GM19328 (cell line): Measurements from ENCODE around the gene DPF1.
A peak's percentile ranks its signal among the peaks of the same experiment; 100 is the strongest.
"Not testable (repeated sequence)": the region's sequence is repeated elsewhere in the genome, so short reads cannot be mapped to it uniquely, and the experiment has no call there.

Experiments used
- ATAC-seq: cut with Tn5 transposase; IDR thresholded peaks from one replicate; pipeline ENCODE4 v1.9.1; 2021; ENCODE audit warnings: mild to moderate bottlenecking, moderate library complexity; ENCODE audit not compliant: unreplicated experiment

The DPF1 gene

DNA sequence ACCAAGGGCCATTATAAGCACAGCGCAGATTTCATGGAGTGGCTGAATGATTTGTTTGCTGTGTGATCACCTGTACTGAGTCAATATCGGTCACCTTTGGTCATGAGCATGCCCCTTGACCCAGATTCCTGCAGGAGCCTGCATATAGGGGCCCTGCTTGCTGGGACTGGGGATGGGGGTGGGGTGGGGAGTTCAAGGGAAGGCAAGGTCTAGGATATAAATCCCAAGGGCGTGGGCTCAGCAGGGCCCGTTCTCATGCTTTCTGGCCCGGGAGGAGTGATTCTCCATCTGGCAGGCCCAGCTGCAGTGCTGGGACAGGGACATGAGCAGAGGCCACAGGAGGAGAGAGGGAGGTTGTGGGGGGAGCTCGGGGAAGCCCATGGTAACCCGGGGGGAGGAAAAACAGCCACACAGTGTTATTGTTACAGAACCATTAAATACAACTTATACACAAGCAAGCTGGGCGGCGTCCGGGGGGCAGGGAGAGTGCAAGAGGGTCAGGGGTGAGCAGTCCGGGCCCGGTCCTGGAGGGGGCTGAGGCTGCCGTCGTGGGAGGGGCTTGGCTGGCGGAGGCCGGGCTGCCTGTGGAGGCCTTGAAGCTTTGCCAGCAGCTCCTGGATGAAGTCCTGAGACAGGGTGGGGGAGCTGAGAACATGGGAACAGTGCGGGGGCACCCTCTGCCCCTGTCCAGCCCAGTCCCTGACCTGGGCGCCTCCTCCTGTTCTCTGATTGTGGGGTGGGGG is 27.0 kb upstream of the DPF1 start:
- no peak for ATAC-seq

DNA sequence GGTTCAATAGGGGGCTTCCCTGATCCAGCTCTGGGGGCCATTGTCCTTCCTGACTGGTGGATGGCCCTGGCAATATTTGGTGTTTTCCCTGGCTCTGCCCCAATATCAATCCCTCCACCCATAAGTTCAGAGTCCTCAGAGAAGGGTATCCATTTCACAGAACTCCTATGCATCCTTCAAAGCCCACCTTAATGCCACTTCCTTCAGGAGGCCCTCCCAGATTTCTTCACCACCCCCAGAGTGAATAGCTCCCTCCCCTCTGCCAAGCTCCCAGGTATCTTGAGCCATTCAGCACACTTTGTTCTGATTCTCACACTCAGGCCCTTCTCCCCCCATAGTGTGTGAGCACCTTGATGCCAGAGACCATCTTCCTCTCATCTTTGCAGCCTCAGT is 26.4 kb upstream of the DPF1 start:
- no peak for ATAC-seq

DNA sequence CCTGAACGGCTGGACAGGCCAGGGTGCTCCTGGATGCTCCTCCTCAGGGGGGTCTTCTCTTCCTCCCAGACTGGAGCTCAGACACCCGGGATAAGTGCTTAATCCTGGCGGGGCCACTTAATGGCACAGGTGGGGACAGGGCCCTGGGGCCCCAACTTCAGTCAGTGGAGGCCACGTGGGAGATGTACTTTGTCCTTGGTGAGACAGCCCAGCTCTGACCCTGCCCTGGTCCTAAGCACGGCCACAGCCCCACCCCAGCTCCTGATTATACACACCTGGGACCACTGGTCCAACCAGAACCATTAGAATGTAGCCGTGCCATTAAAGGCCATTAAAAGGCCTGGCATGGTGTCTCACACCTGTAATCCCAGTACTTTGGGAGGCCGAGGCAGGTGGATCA is 24.4 kb upstream of the DPF1 start:
- no peak for ATAC-seq

DNA sequence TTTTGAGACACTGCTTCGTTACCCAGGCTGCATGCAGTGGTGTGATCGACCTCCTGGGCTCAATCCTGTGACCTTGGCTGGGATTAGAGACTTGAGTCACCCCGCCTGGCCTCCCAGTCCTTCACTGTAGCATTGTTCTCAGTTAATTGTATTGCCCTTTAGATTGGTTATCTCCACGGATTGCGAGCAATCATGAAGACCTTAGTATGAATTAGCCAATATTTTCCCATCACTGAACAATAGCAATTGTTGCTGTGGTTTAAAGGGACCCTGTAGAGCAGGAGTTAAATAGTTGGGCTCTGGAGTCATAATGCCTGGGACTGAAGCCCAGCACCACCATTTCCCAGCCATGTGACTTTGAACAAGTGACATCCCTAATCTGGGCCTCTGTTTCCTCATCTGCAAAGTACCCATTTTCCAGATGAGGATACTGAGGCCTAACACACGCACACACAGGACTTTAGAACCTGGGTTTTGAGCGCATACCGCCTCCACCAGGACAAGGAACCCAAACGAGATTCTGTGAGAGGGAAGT is 23.8 kb upstream of the DPF1 start:
- ATAC-seq, result no peak

DNA sequence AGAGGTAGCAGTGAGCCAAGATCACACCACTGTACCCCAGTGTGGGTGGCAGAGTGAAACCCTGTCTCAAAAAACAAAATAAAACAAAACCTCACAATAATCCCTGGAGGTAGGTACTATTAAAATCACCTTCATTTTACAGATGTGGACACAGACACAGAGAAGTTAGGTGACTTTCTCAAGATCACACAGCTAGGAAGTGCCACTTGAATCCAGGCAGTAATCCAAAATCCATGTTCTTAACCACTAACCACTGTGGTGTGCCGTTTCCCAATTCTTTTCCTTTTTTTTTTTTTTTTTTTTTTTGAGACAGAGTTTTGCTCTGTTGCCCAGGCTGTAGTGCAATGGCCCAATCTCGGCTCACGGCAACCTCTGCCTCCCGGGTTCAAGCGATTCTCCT is 23.1 kb upstream of the DPF1 start:
- no peak for ATAC-seq

DNA sequence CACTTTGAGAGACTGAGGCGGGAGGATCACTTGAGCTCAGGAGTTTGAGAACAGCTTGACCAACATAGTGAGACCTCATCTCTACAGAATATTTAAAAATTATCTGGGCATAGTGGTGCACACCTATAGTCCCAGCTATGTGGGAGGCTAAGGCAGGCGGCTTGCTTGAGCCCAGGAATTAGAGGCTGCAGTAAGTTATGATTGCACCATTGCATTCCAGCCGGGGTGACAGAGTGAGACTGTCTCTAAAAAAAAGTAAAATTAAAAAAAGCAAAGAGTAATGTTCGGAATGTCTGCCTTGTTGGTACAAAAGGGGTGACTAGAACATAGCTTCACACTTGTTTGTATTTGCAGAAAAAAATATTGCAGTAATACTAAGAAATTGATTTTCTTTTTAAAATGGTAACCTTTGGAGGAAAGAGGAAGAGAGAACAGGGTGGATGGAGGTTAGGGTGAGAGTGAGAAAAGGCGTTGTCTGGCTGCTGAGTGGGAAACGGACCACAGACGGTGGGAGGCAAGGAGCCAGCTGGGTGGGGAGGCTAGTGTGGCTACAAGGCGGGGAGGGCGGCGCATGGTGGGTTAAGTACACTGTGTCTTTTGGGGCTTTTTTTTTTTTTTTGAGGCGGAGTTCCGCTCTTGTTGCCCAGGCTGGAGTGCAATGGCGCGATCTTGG is 21.9 kb upstream of the DPF1 start:
- no peak for ATAC-seq

DNA sequence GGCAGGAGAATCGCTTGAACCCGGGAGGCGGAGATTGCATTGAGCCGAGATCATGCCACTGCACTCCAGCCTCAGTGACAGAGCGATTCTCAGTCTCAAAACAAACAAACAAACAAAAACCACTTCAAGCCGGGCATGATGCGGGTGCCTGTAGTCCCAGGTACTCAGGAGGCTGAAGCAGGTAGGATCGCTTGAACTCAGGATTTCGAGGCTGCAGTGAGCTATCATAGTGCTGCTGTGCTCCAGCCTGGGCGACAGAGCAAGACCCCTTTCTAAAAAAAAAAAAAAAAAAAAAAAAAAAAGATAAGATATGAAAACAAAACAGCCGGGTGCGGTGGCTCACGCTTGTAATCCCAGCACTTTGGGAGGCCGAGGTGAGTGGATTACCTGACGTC is 19.3 kb upstream of the DPF1 start:
- no peak for ATAC-seq

DNA sequence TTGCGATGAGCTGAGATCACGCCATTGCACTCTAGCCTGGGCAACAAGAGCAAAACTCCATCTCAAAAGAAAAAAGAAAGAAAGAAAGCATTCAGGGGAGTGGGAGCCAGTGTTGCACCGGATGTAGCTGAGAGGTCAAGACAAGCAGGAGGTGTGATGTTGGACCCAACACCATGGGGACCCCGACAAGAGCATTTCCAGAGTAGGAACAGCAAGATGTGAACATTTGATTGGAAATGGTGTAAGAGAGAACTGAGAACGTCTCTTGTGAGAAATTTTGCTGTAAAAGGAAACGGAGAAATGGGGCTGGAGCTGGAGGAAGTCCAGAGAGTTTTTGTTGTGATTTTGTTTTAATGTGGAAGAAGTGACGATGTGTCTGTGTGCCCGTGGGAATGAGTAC is 15.8 kb upstream of the DPF1 start:
- ATAC-seq, result no peak

DNA sequence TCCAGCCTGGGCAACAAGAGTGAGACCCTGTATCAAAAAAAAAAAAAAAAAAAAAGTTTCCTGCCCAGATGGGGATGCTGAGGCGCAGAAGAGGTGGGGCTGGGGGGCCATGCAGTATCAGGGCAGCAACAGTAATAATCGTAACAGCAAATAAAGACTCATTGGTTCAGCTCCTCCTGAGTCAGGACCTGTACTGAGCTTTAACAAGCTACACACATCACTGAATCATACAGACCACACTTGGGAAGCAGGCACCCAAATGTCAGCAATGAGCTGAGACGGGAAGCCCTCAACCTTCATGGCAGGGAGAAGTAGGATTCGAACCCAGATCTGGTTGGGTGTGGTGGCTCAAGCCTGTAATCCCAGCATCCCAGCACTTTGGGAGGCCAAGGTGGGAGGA is 10.6 kb upstream of the DPF1 start:
- no peak for ATAC-seq

DNA sequence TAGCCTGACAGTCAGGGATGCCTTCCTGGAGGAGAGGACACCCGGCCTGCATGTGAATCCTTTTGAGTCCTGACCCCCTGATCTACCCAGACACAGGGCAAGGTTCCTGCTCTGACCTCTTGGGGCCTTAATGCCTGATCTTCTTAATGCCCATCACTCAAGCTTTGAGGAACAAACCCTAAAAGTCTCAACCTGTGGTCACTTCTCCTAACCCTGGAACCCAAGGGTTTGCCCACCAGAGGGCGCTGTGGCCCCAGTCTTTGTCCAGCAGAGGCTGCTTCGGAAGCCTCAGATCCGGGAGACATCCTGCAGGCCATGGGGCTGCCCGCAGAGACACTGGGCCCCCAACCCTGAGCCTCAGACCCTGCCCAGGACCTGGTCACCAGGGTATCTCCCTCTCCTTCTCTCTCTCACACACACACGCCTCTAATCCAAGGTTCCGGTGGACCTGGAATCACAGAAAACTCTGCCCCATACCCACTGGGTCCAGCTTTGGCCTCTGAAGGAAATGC is 9.8 kb upstream of the DPF1 start:
- no peak for ATAC-seq

DNA sequence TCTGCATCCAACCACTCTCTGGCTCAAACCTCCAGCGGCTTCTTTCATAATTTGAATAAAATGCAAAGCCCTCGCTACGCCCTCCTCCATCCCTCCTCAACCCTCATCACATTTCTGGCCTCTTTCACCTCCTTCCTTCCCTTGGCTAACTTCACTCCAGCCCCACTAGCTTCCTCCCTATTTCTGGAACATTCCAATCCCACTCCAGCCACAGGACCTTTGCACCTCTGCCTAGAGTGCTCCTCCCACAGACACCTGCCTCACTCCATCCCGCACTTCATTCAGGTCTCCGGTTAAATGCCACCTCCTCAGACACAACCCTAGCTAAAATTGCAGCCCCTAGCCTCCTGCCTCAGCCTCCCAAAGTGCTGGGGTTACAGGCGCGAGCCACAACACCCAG is 7.9 kb upstream of the DPF1 start:
- no peak for ATAC-seq

DNA sequence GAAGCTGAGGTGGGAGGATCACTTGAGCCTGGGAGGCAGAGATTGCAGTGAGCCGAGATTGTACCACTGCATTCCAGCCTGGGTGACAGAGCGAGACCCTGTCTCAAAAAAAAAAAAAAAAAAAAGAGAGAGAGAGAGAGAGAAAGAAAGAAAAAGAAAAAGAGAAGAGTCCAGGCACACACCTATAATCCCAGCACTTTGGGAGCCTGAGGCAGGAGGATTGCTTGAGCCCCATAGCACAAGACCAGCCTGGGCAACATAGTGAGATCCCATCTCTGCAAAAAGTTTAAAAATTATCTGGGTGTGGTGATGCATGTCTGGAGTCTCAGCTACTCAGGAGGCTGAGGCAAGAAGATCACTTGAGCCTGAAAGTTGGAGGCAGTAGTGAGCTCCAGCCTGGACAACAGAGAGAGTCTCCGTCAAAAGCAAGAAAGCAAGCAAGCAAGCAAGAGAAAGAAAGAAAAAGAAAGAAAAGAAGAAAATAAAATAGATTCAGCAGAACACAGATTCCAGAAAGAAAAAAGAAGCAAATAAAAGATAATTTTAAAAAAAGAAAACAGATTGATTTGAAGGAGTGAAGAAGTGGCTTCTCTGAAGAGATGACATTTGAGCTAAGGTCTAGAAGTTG is 6.6 kb upstream of the DPF1 start:
- not testable (repeated sequence) for ATAC-seq

DNA sequence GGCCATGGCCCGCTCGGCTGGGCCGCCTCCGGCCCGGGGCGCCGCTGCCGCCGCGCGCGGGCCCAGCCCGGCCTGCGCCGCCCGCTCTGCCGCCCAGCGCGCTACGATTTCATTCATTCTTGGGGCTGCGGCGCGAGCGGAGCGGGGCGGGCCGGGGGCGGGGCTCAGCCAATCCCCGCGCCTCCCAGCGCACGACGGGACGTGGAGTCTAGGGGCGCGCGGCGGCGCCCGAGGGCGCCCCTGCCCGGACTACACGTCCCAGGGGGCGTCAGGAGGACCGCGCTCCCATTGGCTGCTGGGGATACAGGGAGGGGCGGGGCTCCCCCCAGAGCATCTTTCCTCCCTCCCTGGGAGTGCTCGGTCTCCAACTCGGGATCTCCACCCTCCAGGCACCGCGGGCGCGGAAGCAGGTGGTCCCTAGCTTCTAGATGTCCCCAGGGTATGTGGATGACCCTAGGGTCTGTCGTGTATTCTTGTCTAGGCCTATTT is 5.6 kb upstream of the DPF1 start:
- ATAC-seq, result peak; percentile 68

DNA sequence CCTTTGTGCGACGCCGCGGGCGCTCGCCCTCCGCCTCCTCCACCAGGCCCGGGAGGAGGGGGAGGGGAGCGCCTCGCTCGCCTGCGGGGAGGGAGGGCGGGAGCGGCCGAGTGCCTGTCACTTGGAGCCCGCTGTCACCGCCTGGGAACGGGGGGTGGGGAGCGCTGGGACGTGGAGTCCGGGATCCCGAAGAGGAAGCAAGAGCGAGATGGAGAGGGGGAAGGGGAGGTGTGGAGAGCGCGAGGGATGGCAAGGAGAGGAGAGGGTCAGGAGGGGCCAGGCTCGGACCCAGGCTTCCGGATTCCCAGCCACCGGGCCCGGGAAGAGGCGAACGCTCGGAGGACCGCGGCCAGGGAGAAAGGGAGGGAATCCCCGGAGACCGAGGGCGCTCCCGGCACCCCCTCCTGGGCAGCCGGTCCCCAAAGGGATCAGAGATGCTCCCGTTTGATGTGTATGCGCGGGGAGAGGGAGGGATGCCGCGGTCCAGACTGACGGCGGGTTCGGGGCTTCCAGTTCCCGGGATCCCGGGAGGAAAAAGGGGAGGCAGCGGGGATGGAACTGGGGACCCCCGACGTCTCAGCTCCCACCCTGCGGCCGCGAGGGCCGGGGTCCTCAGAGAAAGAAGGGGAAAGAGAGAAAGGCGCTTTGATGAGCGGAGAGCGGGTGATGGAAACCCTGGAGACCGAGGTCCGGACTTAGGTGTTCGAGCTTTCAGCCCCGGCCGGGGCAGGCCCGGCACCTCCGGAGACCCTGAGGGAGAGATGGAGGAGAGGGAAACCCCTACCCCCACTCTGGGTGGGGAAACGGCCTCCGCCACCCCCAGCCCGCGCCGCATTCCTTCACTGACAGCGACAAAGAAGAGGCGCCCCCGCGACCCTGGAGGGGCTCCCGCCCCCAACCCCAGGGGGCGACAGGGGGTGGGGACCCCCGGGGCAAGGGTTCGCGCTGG is 4.7 kb upstream of the DPF1 start:
- ATAC-seq, result no peak

DNA sequence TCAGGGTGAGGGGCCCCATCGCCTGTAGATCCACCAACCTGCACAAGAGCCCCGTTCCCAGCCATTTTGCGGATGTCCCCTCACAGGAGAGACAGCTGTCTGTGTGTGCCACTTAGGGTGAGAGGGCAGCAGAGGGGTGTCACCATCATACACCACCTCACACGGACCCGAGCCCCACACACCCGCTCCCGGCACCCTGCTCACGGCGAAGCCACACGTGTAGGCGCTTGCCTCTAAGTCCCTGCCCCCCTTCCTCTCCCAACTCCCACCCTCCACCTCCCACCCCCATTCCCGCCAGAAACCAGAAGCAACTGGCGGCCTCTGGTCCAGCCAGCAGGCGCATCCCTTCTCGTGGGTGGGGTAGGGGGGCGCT is 4.0 kb upstream of the DPF1 start:
- ATAC-seq, result no peak

DNA sequence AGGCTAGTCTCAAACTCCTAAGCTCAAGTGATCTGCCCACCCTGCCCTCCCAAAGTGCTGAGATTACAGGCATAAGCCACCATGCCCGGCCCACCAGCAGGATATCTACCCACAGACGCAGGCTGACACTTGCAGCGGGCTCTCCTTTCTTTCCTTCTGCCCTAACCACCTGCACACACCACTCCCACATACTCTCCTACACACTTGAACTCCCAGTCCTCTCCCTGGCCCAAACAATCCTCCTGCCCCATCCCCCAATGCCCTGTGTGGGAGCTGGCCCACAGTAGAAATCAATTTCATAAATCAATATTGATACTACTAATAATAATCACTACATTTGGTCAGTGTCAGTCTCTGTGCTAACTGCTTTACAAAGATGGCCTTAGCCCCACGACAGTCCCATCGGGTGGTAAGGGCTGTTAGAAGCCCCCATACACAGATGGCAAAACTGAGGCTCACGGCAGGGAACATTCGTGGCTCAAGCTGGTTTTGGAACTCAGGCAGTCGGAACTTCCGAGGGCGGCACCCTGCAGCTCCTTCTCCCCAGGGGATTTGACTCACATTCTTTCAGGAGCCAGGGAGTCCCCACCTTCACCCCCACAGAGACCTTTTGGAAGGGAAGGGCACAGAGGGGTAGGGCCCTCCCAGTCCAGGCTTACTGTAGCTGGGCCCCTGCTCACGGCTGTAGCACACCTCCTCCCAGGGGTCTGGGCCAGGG is 3.4 kb upstream of the DPF1 start:
- ATAC-seq, result no peak

DNA sequence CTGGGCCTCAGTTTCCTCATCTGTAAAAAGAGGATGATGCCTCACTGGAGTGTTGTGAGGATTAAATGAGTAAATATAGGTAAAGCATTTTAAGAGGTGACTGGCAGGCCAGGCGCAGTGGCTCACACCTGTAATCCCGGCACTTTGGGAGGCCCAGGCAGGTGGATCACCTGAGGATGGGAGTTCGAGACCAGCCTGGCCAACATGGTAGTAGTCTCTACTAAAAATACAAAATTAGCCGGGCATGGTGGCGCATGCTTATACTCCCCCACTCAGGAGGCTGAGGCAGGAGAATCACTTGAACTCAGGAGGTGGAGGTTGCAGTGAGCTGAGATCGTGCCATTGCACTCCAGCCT is 819 bp upstream of the DPF1 start:
- not testable (repeated sequence) for ATAC-seq

DNA sequence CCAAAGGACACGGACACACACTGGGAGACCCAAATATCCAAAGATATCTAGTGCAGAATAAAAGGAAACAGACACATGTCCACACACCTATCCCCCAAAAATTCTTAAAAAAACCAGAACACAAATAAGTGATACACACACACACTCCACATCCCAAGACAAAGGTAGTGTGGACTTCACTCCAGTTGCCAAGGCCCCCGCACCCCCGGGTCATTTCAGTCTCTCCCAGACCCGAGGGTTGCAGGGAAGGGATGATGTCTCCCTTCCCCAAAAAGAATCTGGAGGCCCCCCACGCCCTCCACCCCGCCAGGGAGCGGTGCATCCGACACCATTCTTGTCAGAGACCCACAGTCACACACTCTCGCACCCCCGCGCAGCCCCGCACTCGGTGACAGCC is 407 bp downstream of the DPF1 start:
- ATAC-seq, result no peak

DNA sequence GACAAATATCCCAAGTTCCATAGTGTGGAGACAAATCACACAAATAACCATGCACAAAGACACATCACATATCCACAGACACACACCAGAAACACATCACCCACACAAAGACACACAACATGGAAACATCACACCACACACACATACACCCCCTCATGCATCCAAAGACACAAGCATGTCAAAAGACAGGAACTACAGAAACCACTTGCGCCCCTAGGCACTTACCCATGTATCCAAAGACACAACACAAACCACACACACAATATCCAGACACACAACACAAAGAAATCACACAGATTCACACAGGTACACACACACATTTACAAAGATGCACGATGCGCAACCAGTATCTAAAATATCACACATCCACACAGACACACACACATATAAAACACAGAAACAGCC is 901 bp downstream of the DPF1 start:
- no peak for ATAC-seq
